SK-N-SH treated with all-trans-retinoic acid at 6 μM for 48 hours (cell line): ENCODE measurements around the gene UBAP2.

Experiments
- ATAC-seq: fragments of 200-7000 bp; cut with Tn5 transposase; 3 replicates; pipeline ENCODE4 v1.9.1; 2020; ENCODE audit warnings: mild to moderate bottlenecking, moderate library complexity
- ARNTL ChIP-seq: fragments of 450-650 bp; formaldehyde crosslinking; IDR thresholded peaks from 2 replicates; pipeline ENCODE4 v1.5.0; 2020; ENCODE audit warnings: low read depth, mild to moderate bottlenecking, moderate library complexity, borderline replicate concordance
- BACH2 ChIP-seq: fragments of 250-450 bp; sonication (Bioruptor Pico); IDR thresholded peaks from 2 replicates; pipeline ENCODE4 v1.9.0; 2021; ENCODE audit warnings: mild to moderate bottlenecking, borderline replicate concordance
- CREB5 ChIP-seq: fragments of 250-450 bp; sonication (Bioruptor Pico); IDR thresholded peaks from 2 replicates; pipeline ENCODE4 v1.5.1; 2020; ENCODE audit warnings: low read depth, mild to moderate bottlenecking, moderate library complexity
- CSDC2 ChIP-seq: fragments of 250-450 bp; sonication (Bioruptor Pico); IDR thresholded peaks from 2 replicates; pipeline ENCODE4 v1.5.0; 2020; ENCODE audit warnings: mild to moderate bottlenecking, moderate library complexity
- CSRNP3 ChIP-seq: fragments of 250-450 bp; sonication (Bioruptor Pico); IDR thresholded peaks from 2 replicates; pipeline ENCODE4 v1.5.1; 2021; ENCODE audit warnings: mild to moderate bottlenecking, moderate library complexity
- ESRRG ChIP-seq: fragments of 250-450 bp; sonication (Bioruptor Pico); IDR thresholded peaks from 2 replicates; pipeline ENCODE4 v1.6.1; 2021; ENCODE audit warnings: mild to moderate bottlenecking
- GLIS3 ChIP-seq: fragments of 250-450 bp; sonication (Bioruptor Pico); IDR thresholded peaks from 2 replicates; pipeline ENCODE4 v1.5.0; 2020; ENCODE audit warnings: mild to moderate bottlenecking, moderate library complexity
- ISL1 ChIP-seq: fragments of 250-450 bp; sonication (Bioruptor Pico); IDR thresholded peaks from 2 replicates; pipeline ENCODE4 v2.1.2; 2022; ENCODE audit warnings: mild to moderate bottlenecking, moderate library complexity
- OSR1 ChIP-seq: fragments of 250-450 bp; sonication (Bioruptor Pico); IDR thresholded peaks from 2 replicates; pipeline ENCODE4 v1.8.0; 2022; ENCODE audit warnings: moderate library complexity, mild to moderate bottlenecking, inconsistent platforms
- PATZ1 ChIP-seq: fragments of 250-450 bp; sonication (Bioruptor Pico); IDR thresholded peaks from 2 replicates; pipeline ENCODE4 v1.8.0; 2020; ENCODE audit warnings: mild to moderate bottlenecking, moderate library complexity, borderline replicate concordance
- POU6F1 ChIP-seq: fragments of 250-450 bp; sonication (Bioruptor Pico); IDR thresholded peaks from 2 replicates; pipeline ENCODE4 v1.8.0; 2021; ENCODE audit warnings: low read depth, mild to moderate bottlenecking, moderate library complexity, borderline replicate concordance
- PPARA ChIP-seq: fragments of 250-450 bp; sonication (Bioruptor Pico); IDR thresholded peaks from 2 replicates; pipeline ENCODE4 v1.5.0; 2020; ENCODE audit warnings: mild to moderate bottlenecking, borderline replicate concordance
- RARB ChIP-seq: fragments of 250-450 bp; sonication (Bioruptor Pico); IDR thresholded peaks from 2 replicates; pipeline ENCODE4 v1.8.0; 2021; ENCODE audit warnings: mild to moderate bottlenecking, moderate library complexity
- SNAI2 ChIP-seq: fragments of 250-450 bp; sonication (Bioruptor Pico); IDR thresholded peaks from 2 replicates; pipeline ENCODE4 v1.5.0; 2020; ENCODE audit warnings: mild to moderate bottlenecking, moderate library complexity
- TOX ChIP-seq: fragments of 250-450 bp; sonication (Bioruptor Pico); IDR thresholded peaks from 2 replicates; pipeline ENCODE4 v1.8.0; 2021; ENCODE audit warnings: mild to moderate bottlenecking, moderate library complexity, borderline replicate concordance
- TSHZ2 ChIP-seq: fragments of 250-450 bp; sonication (Bioruptor Pico); IDR thresholded peaks from 2 replicates; pipeline ENCODE4 v1.5.0; 2020; ENCODE audit warnings: mild to moderate bottlenecking, moderate library complexity
- ZC3H10 ChIP-seq: fragments of 250-450 bp; sonication (Bioruptor Pico); IDR thresholded peaks from 2 replicates; pipeline ENCODE4 v1.5.1; 2021; ENCODE audit warnings: mild to moderate bottlenecking, moderate library complexity
- ZFP3 ChIP-seq: fragments of 250-450 bp; sonication (Bioruptor Pico); IDR thresholded peaks from 2 replicates; pipeline ENCODE4 v1.5.0; 2020; ENCODE audit warnings: mild to moderate bottlenecking, moderate library complexity
- ZFP30 ChIP-seq: fragments of 450-650 bp; formaldehyde crosslinking; IDR thresholded peaks from 2 replicates; pipeline ENCODE4 v1.5.0; 2022; ENCODE audit warnings: mild to moderate bottlenecking, moderate library complexity
- ZNF565 ChIP-seq: fragments of 450-650 bp; formaldehyde crosslinking; conservative IDR thresholded peaks from 2 replicates; pipeline ENCODE4 v1.5.0; 2020; ENCODE audit warnings: low read depth, mild to moderate bottlenecking, moderate library complexity
- ZNF70 ChIP-seq: fragments of 450-650 bp; formaldehyde crosslinking; IDR thresholded peaks from 2 replicates; pipeline ENCODE4 v1.5.0; 2020; ENCODE audit warnings: mild to moderate bottlenecking, moderate library complexity
- ZNF8 ChIP-seq: fragments of 450-650 bp; formaldehyde crosslinking; IDR thresholded peaks from 2 replicates; pipeline ENCODE4 v1.5.0; 2020; ENCODE audit warnings: mild to moderate bottlenecking, moderate library complexity

Gene UBAP2

GRCh38 chr9:33988219-33988890 is 60.3 kb downstream of the UBAP2 start:
- TF ChIP-seq SNAI2 (no peak), ZNF565 (CRISPR knock-in tag) (no peak), ZFP30 (no peak), ISL1 (no peak), POU6F1 (CRISPR knock-in tag) (no peak), BACH2 (CRISPR knock-in tag) (no peak), ARNTL (CRISPR knock-in tag) (no peak), ESRRG (CRISPR knock-in tag) (no peak), GLIS3 (CRISPR knock-in tag) (no peak), RARB (CRISPR knock-in tag) (no peak), ZFP3 (CRISPR knock-in tag) (no peak), ZNF8 (CRISPR knock-in tag) (no peak), TOX (no peak), CSRNP3 (CRISPR knock-in tag) (no peak), ZC3H10 (no peak)
- no peak for ATAC-seq

- no peak for TF ChIP-seq OSR1 (CRISPR knock-in tag)
- no peak for TF ChIP-seq ZC3H10
- no peak for TF ChIP-seq CREB5 (CRISPR knock-in tag)
- TF ChIP-seq ARNTL (CRISPR knock-in tag): no peak
- TF ChIP-seq ISL1: no peak
- TF ChIP-seq PATZ1 (CRISPR knock-in tag): no peak
- TF ChIP-seq ZNF565 (CRISPR knock-in tag): no peak
- no peak for TF ChIP-seq SNAI2
- no peak for TF ChIP-seq RARB (CRISPR knock-in tag)
- TF ChIP-seq CSDC2: no peak
- no peak for TF ChIP-seq ZNF70 (CRISPR knock-in tag)
- ATAC-seq: no peak
Measured at GRCh38 chr9:33976414-33976813, 72.3 kb downstream of the UBAP2 start.

GRCh38 chr9:33972698-33973097 is 76.0 kb downstream of the UBAP2 start:
- ATAC-seq: no peak
- no peak for TF ChIP-seq PATZ1 (CRISPR knock-in tag)
- TF ChIP-seq OSR1 (CRISPR knock-in tag): no peak
- no peak for TF ChIP-seq GLIS3 (CRISPR knock-in tag)
- TF ChIP-seq TSHZ2 (CRISPR knock-in tag): no peak
- no peak for TF ChIP-seq RARB (CRISPR knock-in tag)
- no peak for TF ChIP-seq CREB5 (CRISPR knock-in tag)
- TF ChIP-seq ZFP3 (CRISPR knock-in tag): no peak
- no peak for TF ChIP-seq ZNF8 (CRISPR knock-in tag)
- TF ChIP-seq CSRNP3 (CRISPR knock-in tag): no peak
- no peak for TF ChIP-seq ZC3H10
- TF ChIP-seq CSDC2: no peak
- TF ChIP-seq PPARA (CRISPR knock-in tag): no peak
- TF ChIP-seq ZNF70 (CRISPR knock-in tag): no peak
- no peak for TF ChIP-seq ISL1
- TF ChIP-seq TOX: no peak
- TF ChIP-seq ESRRG (CRISPR knock-in tag): no peak
